Measurements from ENCODE around the gene NEK1.

The NEK1 gene

DNA sequence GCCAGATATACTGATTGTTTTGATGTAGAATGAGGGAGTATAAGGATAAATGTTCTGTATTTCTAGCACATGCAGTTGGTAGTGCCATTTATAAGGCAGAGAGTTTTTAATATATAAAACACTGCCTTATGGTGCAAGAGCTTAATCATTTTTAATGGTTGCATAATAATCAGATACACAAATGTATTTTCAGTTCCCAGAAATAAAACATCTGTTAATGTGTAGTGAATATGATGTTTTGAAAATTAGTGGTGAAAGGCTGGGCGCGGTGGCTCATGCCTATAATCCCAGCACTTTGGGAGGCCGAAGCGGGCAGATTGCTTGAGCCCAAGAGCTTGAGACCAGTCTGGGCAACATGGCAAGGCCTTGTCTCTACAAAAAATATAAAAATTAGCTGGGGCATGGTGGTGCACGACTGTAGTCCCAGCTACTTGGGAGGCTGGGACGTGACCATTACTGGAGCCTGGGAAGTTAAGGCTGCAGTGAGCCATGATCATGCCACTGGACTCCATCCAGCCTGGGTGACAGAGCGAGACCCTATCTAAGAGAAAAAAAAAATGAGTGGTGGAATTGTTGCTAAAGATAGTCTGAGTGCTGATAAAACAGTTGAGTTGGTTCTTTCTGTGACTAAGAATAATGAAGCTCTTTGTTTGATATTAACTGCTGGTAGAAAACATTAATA is 37.3 kb upstream of the NEK1 start:
- Histone ChIP-seq H3K4me3 (ENCODE audit: low read depth, low read length) (no peak overlapping the region), H3K36me3 (replicated peaks) (peaks cover 3% of the 10 kb centered on the region), H3K27me3 (replicated peaks) (no peaks in the 10 kb centered on the region), H3K27ac (no peak overlapping the region)
- TF ChIP-seq, protein P1, sequence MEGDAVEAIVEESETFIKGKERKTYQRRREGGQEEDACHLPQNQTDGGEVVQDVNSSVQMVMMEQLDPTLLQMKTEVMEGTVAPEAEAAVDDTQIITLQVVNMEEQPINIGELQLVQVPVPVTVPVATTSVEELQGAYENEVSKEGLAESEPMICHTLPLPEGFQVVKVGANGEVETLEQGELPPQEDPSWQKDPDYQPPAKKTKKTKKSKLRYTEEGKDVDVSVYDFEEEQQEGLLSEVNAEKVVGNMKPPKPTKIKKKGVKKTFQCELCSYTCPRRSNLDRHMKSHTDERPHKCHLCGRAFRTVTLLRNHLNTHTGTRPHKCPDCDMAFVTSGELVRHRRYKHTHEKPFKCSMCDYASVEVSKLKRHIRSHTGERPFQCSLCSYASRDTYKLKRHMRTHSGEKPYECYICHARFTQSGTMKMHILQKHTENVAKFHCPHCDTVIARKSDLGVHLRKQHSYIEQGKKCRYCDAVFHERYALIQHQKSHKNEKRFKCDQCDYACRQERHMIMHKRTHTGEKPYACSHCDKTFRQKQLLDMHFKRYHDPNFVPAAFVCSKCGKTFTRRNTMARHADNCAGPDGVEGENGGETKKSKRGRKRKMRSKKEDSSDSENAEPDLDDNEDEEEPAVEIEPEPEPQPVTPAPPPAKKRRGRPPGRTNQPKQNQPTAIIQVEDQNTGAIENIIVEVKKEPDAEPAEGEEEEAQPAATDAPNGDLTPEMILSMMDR (IDR thresholded peaks at IDR 0.05; ENCODE audit: low read depth, low read length, missing control alignments), result no peak
- no peak for DNase-seq
- in situ Hi-C loops (cut with HindIII; ENCODE audit: low pct_ligation_motif_present, low sequenced_read_pairs), result no loop called here

DNA sequence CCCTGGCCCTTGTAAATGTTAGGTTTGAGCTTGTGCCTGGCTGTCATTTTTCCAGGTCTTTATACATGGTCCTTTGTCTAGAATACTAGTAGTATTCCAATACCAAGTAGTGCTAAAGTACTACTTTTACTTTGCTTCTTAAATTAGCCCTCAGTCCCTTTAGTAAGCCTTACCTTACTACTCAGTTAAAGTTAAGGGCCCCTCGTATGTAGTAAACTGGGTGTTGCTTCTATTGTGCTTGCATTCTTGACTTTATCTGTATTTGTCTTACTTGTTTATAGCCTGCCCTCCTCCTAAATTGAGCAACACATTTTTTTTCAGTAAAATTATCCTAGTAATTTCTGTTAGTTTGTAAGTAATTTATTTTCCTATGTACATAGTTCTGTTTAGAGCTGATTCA is 33.2 kb upstream of the NEK1 start:
- H3K27me3 ChIP-seq (replicated peaks), result no peaks in the 10 kb centered on the region
- no peak for DNase-seq
- TF ChIP-seq, protein P1 (IDR thresholded peaks at IDR 0.05; ENCODE audit: low read depth, low read length, missing control alignments), result no peak
- H3K36me3 ChIP-seq (replicated peaks), result peaks cover 4% of the 10 kb centered on the region
- in situ Hi-C loops (cut with HindIII; ENCODE audit: low pct_ligation_motif_present, low sequenced_read_pairs), result no loop called here
- H3K27ac ChIP-seq, result no peak overlapping the region
- no peak overlapping the region for H3K4me3 ChIP-seq (ENCODE audit: low read depth, low read length)

DNA sequence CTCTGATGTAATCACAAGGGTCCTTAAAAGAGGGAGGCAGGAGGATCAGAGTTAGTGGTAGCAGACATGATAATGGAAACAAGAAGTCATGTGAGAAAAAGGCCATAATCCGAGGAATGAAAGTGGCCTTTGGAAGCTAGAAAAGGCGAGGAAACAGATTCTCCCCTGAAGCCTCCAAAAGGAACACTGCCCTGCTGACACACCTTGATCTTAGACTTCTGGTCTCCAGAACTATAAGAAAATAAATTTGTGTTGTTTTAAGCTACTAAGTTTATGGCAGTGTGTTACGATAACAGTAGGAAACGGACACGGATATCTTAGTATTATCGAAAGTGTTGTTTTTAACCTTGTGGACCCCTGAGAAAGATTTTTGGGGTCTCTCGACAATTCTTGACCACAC is 32.4 kb upstream of the NEK1 start:
- DNase-seq, result no peak
- Histone ChIP-seq H3K36me3 (replicated peaks) (peaks cover 4% of the 10 kb centered on the region), H3K4me3 (ENCODE audit: low read depth, low read length) (no peak overlapping the region), H3K27me3 (replicated peaks) (no peaks in the 10 kb centered on the region), H3K27ac (no peak overlapping the region)
- TF ChIP-seq, protein P1 (IDR thresholded peaks at IDR 0.05; ENCODE audit: low read depth, low read length, missing control alignments), result no peak
- in situ Hi-C loops (cut with HindIII; ENCODE audit: low pct_ligation_motif_present, low sequenced_read_pairs), result no loop called here

DNA sequence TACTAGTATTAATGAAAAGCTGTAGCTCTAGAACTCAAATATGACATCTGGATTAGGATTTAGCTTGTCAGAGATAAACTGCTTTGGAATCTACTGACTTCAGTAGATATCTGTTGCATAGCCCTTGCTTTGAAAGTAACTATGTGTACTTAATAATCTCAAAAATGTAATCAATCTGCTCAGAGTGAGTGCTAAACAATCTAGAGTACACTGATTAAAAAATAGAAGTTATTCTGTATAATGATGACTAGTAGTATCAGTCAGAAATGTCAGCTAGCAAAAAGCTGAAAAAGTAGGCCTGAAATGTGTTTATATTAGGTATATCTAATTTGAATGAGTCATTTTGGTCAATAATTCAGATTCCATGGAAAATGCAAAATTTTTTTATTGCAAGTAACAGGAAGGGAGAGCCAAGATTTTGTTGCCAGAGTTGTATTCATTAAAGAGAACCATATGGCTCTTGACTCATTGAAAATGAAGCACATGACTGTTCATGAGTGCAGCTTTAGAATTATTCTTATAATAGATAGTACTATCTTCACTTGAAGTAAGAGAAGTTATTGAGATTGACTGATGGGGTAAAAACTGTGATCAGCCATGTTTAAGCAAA is 28.0 kb upstream of the NEK1 start:
- in situ Hi-C loops (cut with HindIII; ENCODE audit: low pct_ligation_motif_present, low sequenced_read_pairs), result no loop called here
- no peak overlapping the region for H3K4me3 ChIP-seq (ENCODE audit: low read depth, low read length)
- peak overlapping the region; percentile 0 for H3K27ac ChIP-seq
- H3K27me3 ChIP-seq (replicated peaks), result no peaks in the 10 kb centered on the region
- TF ChIP-seq, protein P1 (IDR thresholded peaks at IDR 0.05; ENCODE audit: low read depth, low read length, missing control alignments), result no peak
- DNase-seq, result peak; percentile 9
- H3K36me3 ChIP-seq (replicated peaks), result peaks cover 9% of the 10 kb centered on the region

DNA sequence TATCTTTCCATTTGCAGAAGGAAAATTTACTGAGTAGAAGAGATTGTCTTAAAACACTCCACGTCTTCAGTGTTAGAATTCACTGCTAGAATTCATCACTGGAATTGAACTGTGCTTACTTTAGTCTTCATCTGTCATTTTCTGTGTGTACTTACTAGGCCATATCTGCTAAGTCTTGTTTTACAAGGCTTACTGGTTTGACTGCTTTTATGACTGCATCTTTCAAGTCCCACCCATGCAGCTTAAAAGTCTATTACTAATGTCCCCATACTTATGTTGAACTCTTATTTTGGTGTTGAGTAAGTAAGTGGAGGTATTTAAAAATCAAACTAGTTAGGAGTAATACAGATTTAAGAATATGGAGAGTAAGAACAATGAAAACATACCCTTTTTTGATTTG is 22.6 kb upstream of the NEK1 start:
- no peak for DNase-seq
- Histone ChIP-seq H3K36me3 (replicated peaks) (peaks cover 5% of the 10 kb centered on the region), H3K4me3 (ENCODE audit: low read depth, low read length) (no peak overlapping the region), H3K27ac (no peak overlapping the region), H3K27me3 (replicated peaks) (no peaks in the 10 kb centered on the region)
- in situ Hi-C loops (cut with HindIII; ENCODE audit: low pct_ligation_motif_present, low sequenced_read_pairs), result no loop called here
- TF ChIP-seq, protein P1 (IDR thresholded peaks at IDR 0.05; ENCODE audit: low read depth, low read length, missing control alignments), result no peak

All from brain microvascular endothelial cell (primary cell).